Activated naive CD4-positive, alpha-beta T cell treated with anti-CD3 and anti-CD28 coated beads, Interleukin-2, amount 10 ng/mL, durations not matched to agents 7 days and 5 days (primary cell): ENCODE data around the gene CAMTA1.

Source experiments
- CTCF ChIA-PET: fragments of 350-600 bp; sonication (Branson Sonifier 250); formaldehyde crosslinking; loops from one replicate; lab custom pipeline; 2021; ENCODE audit warnings: antibody characterized with exemption; lab: Charles Lee
- DNase-seq: peaks from one replicate; pipeline ENCODE4 v3.0.0-alpha.2; 2020
- H3K27ac Mint-ChIP-seq: one replicate; pipeline ENCODE4 v1.8.0; 2021; ENCODE audit warnings: mild to moderate bottlenecking, moderate library complexity, mixed read lengths
- H3K27me3 Mint-ChIP-seq: one replicate; pipeline ENCODE4 v1.8.0; 2021; ENCODE audit warnings: mild to moderate bottlenecking, mixed read lengths
- H3K36me3 Mint-ChIP-seq: one replicate; pipeline ENCODE4 v1.8.0; 2021; ENCODE audit warnings: mixed read lengths
- H3K4me1 Mint-ChIP-seq: one replicate; pipeline ENCODE4 v1.8.0; 2021; ENCODE audit warnings: mixed read lengths
- H3K4me3 Mint-ChIP-seq: one replicate; pipeline ENCODE4 v1.8.0; 2021; ENCODE audit warnings: mild to moderate bottlenecking, moderate library complexity, mixed read lengths
- H3K9me3 Mint-ChIP-seq: one replicate; pipeline ENCODE4 v1.8.0; 2021; ENCODE audit warnings: mixed read lengths

Gene CAMTA1

GRCh38 chr1:7432102-7432899 is 647.0 kb downstream of the CAMTA1 start:
- Mint-ChIP-seq H3K27ac (no peak overlapping the region), H3K4me1 (no peaks in the 10 kb centered on the region), H3K36me3 (no peaks in the 10 kb centered on the region), H3K9me3 (no peaks in the 10 kb centered on the region), H3K27me3 (no peaks in the 10 kb centered on the region), H3K4me3 (no peak overlapping the region)
- no peak for DNase-seq
- CTCF ChIA-PET = no interaction called here

- H3K27me3 Mint-ChIP-seq = no peaks in the 10 kb centered on the region
- H3K36me3 Mint-ChIP-seq = no peaks in the 10 kb centered on the region
- H3K4me3 Mint-ChIP-seq = no peak overlapping the region
- H3K4me1 Mint-ChIP-seq = no peaks in the 10 kb centered on the region
- no peak overlapping the region for H3K27ac Mint-ChIP-seq
- no peak for DNase-seq
- CTCF ChIA-PET = no interaction called here
- no peaks in the 10 kb centered on the region for H3K9me3 Mint-ChIP-seq
These were observed 647.7 kb downstream of the CAMTA1 start for GRCh38 chr1:7432900-7433380.

- H3K4me1 Mint-ChIP-seq = no peaks in the 10 kb centered on the region
- H3K27me3 Mint-ChIP-seq = no peaks in the 10 kb centered on the region
- no peaks in the 10 kb centered on the region for H3K36me3 Mint-ChIP-seq
- no peak for DNase-seq
- H3K27ac Mint-ChIP-seq = no peak overlapping the region
- CTCF ChIA-PET = no interaction called here
- no peak overlapping the region for H3K4me3 Mint-ChIP-seq
- no peaks in the 10 kb centered on the region for H3K9me3 Mint-ChIP-seq
These were observed 649.3 kb downstream of the CAMTA1 start for GRCh38 chr1:7434566-7434965.

GRCh38 chr1:7435276-7436055 is 650.2 kb downstream of the CAMTA1 start:
- CTCF ChIA-PET = no interaction called here
- Mint-ChIP-seq H3K4me3 (no peak overlapping the region), H3K27ac (no peak overlapping the region), H3K9me3 (no peaks in the 10 kb centered on the region), H3K36me3 (no peaks in the 10 kb centered on the region), H3K4me1 (no peaks in the 10 kb centered on the region), H3K27me3 (no peaks in the 10 kb centered on the region)
- no peak for DNase-seq

GRCh38 chr1:7436056-7437005 is 651.1 kb downstream of the CAMTA1 start:
- CTCF ChIA-PET = no interaction called here
- no peak overlapping the region for H3K4me3 Mint-ChIP-seq
- H3K4me1 Mint-ChIP-seq = no peaks in the 10 kb centered on the region
- H3K27me3 Mint-ChIP-seq = no peaks in the 10 kb centered on the region
- H3K27ac Mint-ChIP-seq = no peak overlapping the region
- no peaks in the 10 kb centered on the region for H3K9me3 Mint-ChIP-seq
- no peak for DNase-seq
- no peaks in the 10 kb centered on the region for H3K36me3 Mint-ChIP-seq

GRCh38 chr1:7437036-7437435 is 651.8 kb downstream of the CAMTA1 start:
- no peak for DNase-seq
- Mint-ChIP-seq H3K27me3 (no peaks in the 10 kb centered on the region), H3K9me3 (no peaks in the 10 kb centered on the region), H3K27ac (no peak overlapping the region), H3K36me3 (no peaks in the 10 kb centered on the region), H3K4me3 (no peak overlapping the region), H3K4me1 (no peaks in the 10 kb centered on the region)
- CTCF ChIA-PET = no interaction called here

- Mint-ChIP-seq H3K9me3 (no peaks in the 10 kb centered on the region), H3K27me3 (no peaks in the 10 kb centered on the region)
These were observed 652.5 kb downstream of the CAMTA1 start for GRCh38 chr1:7437608-7438395.

GRCh38 chr1:7438396-7438785 is 653.1 kb downstream of the CAMTA1 start:
- no peak for DNase-seq
- Mint-ChIP-seq H3K4me1 (no peaks in the 10 kb centered on the region), H3K36me3 (no peaks in the 10 kb centered on the region), H3K27me3 (no peaks in the 10 kb centered on the region), H3K9me3 (no peaks in the 10 kb centered on the region), H3K27ac (no peak overlapping the region), H3K4me3 (no peak overlapping the region)
- CTCF ChIA-PET = no interaction called here

More at GRCh38 chr1:7437608-7438395, 652.5 kb downstream of the CAMTA1 start:
- Mint-ChIP-seq H3K4me3 (no peak overlapping the region), H3K36me3 (no peaks in the 10 kb centered on the region), H3K27ac (no peak overlapping the region), H3K4me1 (no peaks in the 10 kb centered on the region)
- CTCF ChIA-PET = no interaction called here
- DNase-seq = no peak

GRCh38 chr1:7438921-7439655 is 653.8 kb downstream of the CAMTA1 start:
- H3K4me3 Mint-ChIP-seq = no peak overlapping the region
- H3K36me3 Mint-ChIP-seq = no peaks in the 10 kb centered on the region
- CTCF ChIA-PET = no interaction called here
- no peaks in the 10 kb centered on the region for H3K9me3 Mint-ChIP-seq
- H3K27ac Mint-ChIP-seq = no peak overlapping the region
- H3K27me3 Mint-ChIP-seq = no peaks in the 10 kb centered on the region
- DNase-seq = no peak
- no peaks in the 10 kb centered on the region for H3K4me1 Mint-ChIP-seq

GRCh38 chr1:7440154-7440553 is 654.9 kb downstream of the CAMTA1 start:
- H3K36me3 Mint-ChIP-seq = no peaks in the 10 kb centered on the region
- H3K4me1 Mint-ChIP-seq = no peaks in the 10 kb centered on the region
- H3K4me3 Mint-ChIP-seq = no peak overlapping the region
- no peaks in the 10 kb centered on the region for H3K27me3 Mint-ChIP-seq
- H3K9me3 Mint-ChIP-seq = no peaks in the 10 kb centered on the region
- CTCF ChIA-PET = no interaction called here
- DNase-seq = no peak
- no peak overlapping the region for H3K27ac Mint-ChIP-seq

- no peak for DNase-seq
- Mint-ChIP-seq H3K36me3 (no peaks in the 10 kb centered on the region), H3K4me3 (no peak overlapping the region), H3K9me3 (no peaks in the 10 kb centered on the region), H3K4me1 (no peaks in the 10 kb centered on the region), H3K27me3 (no peaks in the 10 kb centered on the region), H3K27ac (no peak overlapping the region)
- CTCF ChIA-PET = no interaction called here
These were observed 656.0 kb downstream of the CAMTA1 start for GRCh38 chr1:7441143-7441841.

GRCh38 chr1:7442036-7442435 is 656.8 kb downstream of the CAMTA1 start:
- H3K4me3 Mint-ChIP-seq = no peak overlapping the region
- CTCF ChIA-PET = no interaction called here
- no peaks in the 10 kb centered on the region for H3K36me3 Mint-ChIP-seq
- H3K9me3 Mint-ChIP-seq = no peaks in the 10 kb centered on the region
- H3K27ac Mint-ChIP-seq = no peak overlapping the region
- no peaks in the 10 kb centered on the region for H3K27me3 Mint-ChIP-seq
- H3K4me1 Mint-ChIP-seq = no peaks in the 10 kb centered on the region
- DNase-seq = no peak
